K562 (cell line): ENCODE data around the gene ARSI. TPM values are rescaled to one million over a fixed set of nuclear protein-coding genes. Genes with fewer than 3 reads are reported as not detected.

ENCODE experiments used
- ATAC-seq: fragments of 200-7000 bp; cut with Tn5 transposase; 3 replicates; pipeline ENCODE4 v1.9.1; 2020; ENCODE audit warnings: moderate library complexity
- BruUV-seq: library from RNA; stranded (reverse); fragments of 400-500 nt; replicated peaks from 2 replicates; lab custom pipeline; 2021; lab: Mats Ljungman, UMichigan
- CTCF ChIA-PET: fragments of 300-600 bp; formaldehyde crosslinking; extraction: SDS; loops from one replicate; lab custom pipeline; 2021; ENCODE audit warnings: low intra/inter-chr PET ratio; lab: Yijun Ruan, JAX
- POLR2A ChIA-PET: fragments of 300-600, 350-650 bp; sonication (Branson Sonifier 250); formaldehyde crosslinking; extraction: SDS; loops from one replicate; lab custom pipeline; 2021; ENCODE audit warnings: antibody characterized with exemption, inconsistent platforms; lab: Yijun Ruan, JAX
- DNase-seq, 4 experiments: peaks; one replicate each; pipeline versions ENCODE4 v3.0.0 to v3.0.0-alpha.2; 2011 to 2018; ENCODE audit warnings: low spot score in 3 of 4, mixed read lengths in 3 of 4; ENCODE audit errors: extremely low read depth in 1 of 4
- FAIRE-seq: peaks from 2 replicates; lab custom pipeline; 2011; peaks lifted over from hg19 to GRCh38; lab: Jason Lieb, UNC
- H2AFZ ChIP-seq: 2 replicates; pipeline ENCODE4 v1.6.0; 2011; ENCODE audit warnings: low read depth, low read length, control low read depth, inconsistent platforms
- H3K27ac ChIP-seq: fragments of 200-600 bp; 3 replicates; pipeline ENCODE4 v1.8.0; 2011; ENCODE audit warnings: low read depth, mild to moderate bottlenecking, control low read depth, inconsistent platforms, low read length, moderate library complexity, mixed read lengths; ENCODE audit errors: extremely low read depth
- H3K27me3 ChIP-seq, 2 experiments: fragments of 300-600 bp in 1 of 2; 2 replicates in 1 of 2; 3 replicates in 1 of 2; pipeline versions ENCODE4 v1.6.0 to v1.8.0; 2011; ENCODE audit warnings: inconsistent platforms in 2 of 2, low read length in 2 of 2, mild to moderate bottlenecking in 1 of 2, mixed read lengths in 1 of 2, moderate library complexity in 1 of 2; ENCODE audit not compliant: control insufficient read depth in 2 of 2, insufficient read depth in 2 of 2
- H3K36me3 ChIP-seq: fragments of 300-600 bp; 3 replicates; pipeline ENCODE4 v1.8.0; 2011; ENCODE audit warnings: mild to moderate bottlenecking, low read length, inconsistent platforms; ENCODE audit not compliant: control insufficient read depth, insufficient read depth
- H3K4me1 ChIP-seq, 2 experiments: fragments of 200-600 bp in 1 of 2; replicated peaks in 1 of 2; 2 replicates in 1 of 2; 3 replicates in 1 of 2; pipeline versions ENCODE4 v1.5.1 to v1.8.0; 2011; ENCODE audit warnings: inconsistent platforms in 2 of 2, low read length in 2 of 2, mild to moderate bottlenecking in 1 of 2, mixed read lengths in 1 of 2, moderate library complexity in 1 of 2; ENCODE audit not compliant: control insufficient read depth in 2 of 2, insufficient read depth in 2 of 2
- H3K4me2 ChIP-seq: 2 replicates; pipeline ENCODE4 v1.6.1; 2011; ENCODE audit warnings: low read length, control low read depth, inconsistent platforms, mixed read lengths; ENCODE audit not compliant: insufficient read depth
- H3K4me3 ChIP-seq: fragments of 200-600 bp; sonication (generic), shearing (Covaris generic); 2 replicates; pipeline ENCODE4 v1.5.1; 2016; ENCODE audit warnings: control low read depth, inconsistent platforms
- H3K79me2 ChIP-seq: fragments of 200-600 bp; 3 replicates; pipeline ENCODE4 v1.8.0; 2011; ENCODE audit warnings: low read length, inconsistent platforms; ENCODE audit not compliant: control insufficient read depth, insufficient read depth
- H3K9ac ChIP-seq, 2 experiments: 2 replicates each; pipeline versions ENCODE4 v1.6.0 to v1.6.1; 2011; ENCODE audit warnings: low read depth in 2 of 2, low read length in 2 of 2, control low read depth in 1 of 2, inconsistent platforms in 1 of 2, mild to moderate bottlenecking in 1 of 2, mixed read lengths in 1 of 2; ENCODE audit not compliant: insufficient read depth in 1 of 2
- H3K9me1 ChIP-seq: one replicate; pipeline ENCODE4 v1.6.0; 2011; ENCODE audit warnings: inconsistent platforms, mild to moderate bottlenecking, low read length, moderate library complexity; ENCODE audit not compliant: control insufficient read depth, insufficient read depth
- H3K9me3 ChIP-seq: replicated peaks from 2 replicates; pipeline ENCODE4 v1.5.1; 2011; ENCODE audit warnings: low read depth, low read length, inconsistent platforms; ENCODE audit not compliant: control insufficient read depth, insufficient read depth
- H4K20me1 ChIP-seq: replicated peaks from 2 replicates; pipeline ENCODE4 v1.6.1; 2011; ENCODE audit warnings: low read length, inconsistent platforms, mixed read lengths; ENCODE audit not compliant: control insufficient read depth, insufficient read depth
- NR4A1 ChIP-seq, 2 experiments: fragments of 250-450 bp in 1 of 2; fragments of 450-650 bp in 1 of 2; sonication (Bioruptor Pico) in 1 of 2; IDR thresholded peaks; 2 replicates each; pipeline versions ENCODE4 v1.4.0 to v1.6.1; 2016 to 2020; ENCODE audit warnings: mild to moderate bottlenecking in 2 of 2, missing compliant biosample characterization in 1 of 2, missing genetic modification characterization in 1 of 2, moderate library complexity in 1 of 2
- REST ChIP-seq, 2 experiments: fragments of 450-650 bp; formaldehyde crosslinking in 1 of 2; IDR thresholded peaks; 2 replicates each; pipeline versions ENCODE4 v1.4.0 to v1.6.1; 2014 to 2020; ENCODE audit warnings: mild to moderate bottlenecking in 2 of 2, borderline replicate concordance in 1 of 2, low read depth in 1 of 2
- WGBS: fragments of 100-300 bp; shearing (Covaris generic); methylation state at CpG from one replicate; pipeline ENCODE4 v1.1.6; 2016; ENCODE audit warnings: low coverage, mixed read lengths; ENCODE audit not compliant: insufficient coverage; ENCODE audit errors: missing lambda C conversion rate; 5-methylcytosine and 5-hydroxymethylcytosine counted together
- in situ Hi-C: fragments of 300-500 bp; cut with MboI; formaldehyde crosslinking; loops from 4 replicates; pipeline ENCODE4 v1.15.0; 2018; ENCODE audit warnings: inconsistent platforms, mixed read lengths
- intact Hi-C: fragments of 100-400 bp; cut with micrococcal nuclease; formaldehyde crosslinking; loops from 2 replicates; pipeline ENCODE4 v1.14.2; 2022
- polyA plus RNA-seq, 8 experiments: library from polyadenylated mRNA; depleted of rRNA in 4 of 8; stranded (reverse) in 5 of 8; unstranded in 3 of 8; fragments of >200 nt; fragmentation: Nextera tagmentation in 2 of 8; fragmentation: Illumina TruSeq in 1 of 8; extraction: Ambion mirVana in 2 of 8; extraction: Trizol in 1 of 8; gene quantifications; 2 replicates each; pipeline versions ENCODE4 v1.2.1 to v1.2.3, GENCODE V29; 2011 to 2014; ENCODE audit warnings: inconsistent platforms in 1 of 8, missing spikeins in 1 of 8
- total RNA-seq, 7 experiments: library from RNA; depleted of rRNA in 6 of 7; stranded (reverse); fragments of >200 nt in 6 of 7; fragmentation: Illumina TruSeq in 2 of 7; extraction: Trizol in 2 of 7; gene quantifications; 2 replicates each; pipeline versions ENCODE4 v1.2.1 to v1.2.3, GENCODE V29; 2011 to 2021; ENCODE audit warnings: low replicate concordance in 1 of 7

The ARSI gene
- total and polyA plus RNA-seq, 9 of the 15 experiments (the other 6 are each of a cell fraction or from before 2014, with no cell fraction given): 0.04 to 0.07 TPM; not detected in 7

DNA sequence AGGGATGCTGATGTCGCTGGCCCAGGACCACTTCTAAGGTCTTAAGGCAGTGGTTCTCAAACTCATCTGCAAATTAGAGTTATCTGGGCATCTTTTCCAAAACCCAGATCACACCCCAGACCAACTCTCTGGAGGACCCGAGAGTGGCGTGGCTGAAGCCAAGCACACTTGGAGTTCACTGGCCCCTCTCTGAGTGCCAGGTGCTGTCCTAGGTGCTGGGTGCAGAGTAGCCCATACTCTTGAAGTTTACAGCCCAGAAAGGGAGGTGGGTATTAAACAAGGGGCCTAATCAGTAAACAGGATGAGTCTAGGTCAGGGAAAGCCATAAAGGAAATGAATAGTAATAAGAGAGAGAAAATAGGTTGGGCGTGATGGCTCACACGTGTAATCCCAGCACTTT is 30.8 kb downstream of the ARSI start:
- no peak for ATAC-seq
- FAIRE-seq: no peak
- Histone ChIP-seq H3K27ac (no peak overlapping the region), H3K4me1 (no peaks in the 10 kb centered on the region), H3K9me3 (no peaks in the 10 kb centered on the region)
- no peak for TF ChIP-seq NR4A1 (CRISPR knock-in tag; IDR thresholded peaks at IDR 0.05)
- TF ChIP-seq NR4A1 (tag; IDR thresholded peaks at IDR 0.05): no peak
- peak; percentile 66 for TF ChIP-seq REST (IDR thresholded peaks at IDR 0.05; ENCODE audit: borderline replicate concordance)
- TF ChIP-seq REST (CRISPR knock-in tag; IDR thresholded peaks at IDR 0.05; ENCODE audit: low read depth): no peak
- TF ChIP-seq, all 486 proteins: peak for 1
- POLR2A ChIA-PET: no interaction called here
- Histone ChIP-seq H3K4me2 (no peak overlapping the region), H4K20me1 (no peaks in the 10 kb centered on the region), H3K79me2 (no peaks in the 10 kb centered on the region), H3K9me1 (no peaks in the 10 kb centered on the region), H3K4me3 (no peak overlapping the region), H3K27me3 (peaks cover 22 to 60% of the 10 kb centered on the region in 2 experiments; a peak in 4 of 5 replicates), H3K9ac (no peak overlapping the region), H2AFZ (no peak overlapping the region), H3K36me3 (no peaks in the 10 kb centered on the region)
- intact Hi-C loops: loop anchor here (1.0 to 2.0 kb wide), 2 partner anchors 78 to 165 kb away; no protein-coding TSS in a partner anchor
- in situ Hi-C loops: loop anchor here (5.0 kb wide), 1 partner anchor 75 kb away; no protein-coding TSS in a partner anchor
- no peak for DNase-seq
- BruUV-seq: no TSS peak
- WGBS: 13% methylated on average over 5 of the region's 5 CpGs
- CTCF ChIA-PET: interaction anchor here (0.6 to 0.7 kb wide), 2 partner anchors 70 to 79 kb away, joined by 3 to 5 read pairs; no protein-coding TSS in a partner anchor
